LNCaP clone FGC (cell line): ENCODE results near the gene PPIB.

Source experiments
- DNase-seq: peaks from one replicate; pipeline ENCODE4 v3.0.0-alpha.2; 2011; ENCODE audit warnings: low read depth
- H3K4me3 ChIP-seq: 2 replicates; pipeline ENCODE4 v1.5.1; 2011; ENCODE audit warnings: mild to moderate bottlenecking, low read depth, low read length, control low read depth
- CTCF ChIP-seq: IDR thresholded peaks from 2 replicates; pipeline ENCODE4 v1.5.1; 2012; ENCODE audit warnings: mild to moderate bottlenecking; ENCODE audit not compliant: control insufficient read depth, insufficient read depth; ENCODE audit errors: extremely low read depth

Gene PPIB

GRCh38 chr15:64166102-64166890 lies 3.5 kb upstream of the PPIB start:
- TF ChIP-seq CTCF, result no peak
- DNase-seq, result no peak
- no peak overlapping the region for H3K4me3 ChIP-seq

- no peak for TF ChIP-seq CTCF
- DNase-seq, result no peak
- no peak overlapping the region for H3K4me3 ChIP-seq
Observed at GRCh38 chr15:64164436-64164835, 1.6 kb upstream of the PPIB start.

GRCh38 chr15:64163659-64164362 lies 989 bp upstream of the PPIB start:
- peak overlapping the region; percentile 49 for H3K4me3 ChIP-seq
- DNase-seq, result no peak
- no peak for TF ChIP-seq CTCF

- DNase-seq, result no peak
- peak overlapping the region; percentile 89 for H3K4me3 ChIP-seq
- TF ChIP-seq CTCF, result no peak
Observed at GRCh38 chr15:64162478-64162868, 349 bp downstream of the PPIB start.

GRCh38 chr15:64161688-64162477 lies 939 bp downstream of the PPIB start:
- no peak for TF ChIP-seq CTCF
- DNase-seq, result no peak

GRCh38 chr15:64158363-64159134 lies 4.3 kb downstream of the PPIB start:
- no peak overlapping the region for H3K4me3 ChIP-seq
- TF ChIP-seq CTCF, result no peak
- no peak for DNase-seq

More at GRCh38 chr15:64161688-64162477, 939 bp downstream of the PPIB start:
- H3K4me3 ChIP-seq, result peak overlapping the region; percentile 89
